ENCODE data around the gene MACROD2.

Gene MACROD2

GRCh38 chr20:14688005-14688404 lies 692.7 kb downstream of the MACROD2 start:
- Histone ChIP-seq H3K27ac (no peak overlapping the region), H3K27me3 (no peaks in the 10 kb centered on the region)
- no peak for TF ChIP-seq Cebpa-rat (IDR thresholded peaks at IDR 0.05)

GRCh38 chr20:14691994-14692393 lies 696.7 kb downstream of the MACROD2 start:
- H3K4me3 ChIP-seq, result no peak overlapping the region

More at GRCh38 chr20:14688005-14688404, 692.7 kb downstream of the MACROD2 start:
- no peaks in the 10 kb centered on the region for H3K36me3 ChIP-seq
- H3K4me2 ChIP-seq, result no peak overlapping the region
- no peaks in the 10 kb centered on the region for H4K20me1 ChIP-seq
- H3K9ac ChIP-seq, result no peak overlapping the region
- H3K4me1 ChIP-seq, result no peaks in the 10 kb centered on the region
- no peak overlapping the region for H3K4me3 ChIP-seq
- no peaks in the 10 kb centered on the region for H3K9me3 ChIP-seq (replicated peaks in 1 of 11)

GRCh38 chr20:14696478-14696877 lies 701.2 kb downstream of the MACROD2 start:
- Histone ChIP-seq H3K4me3 (no peak overlapping the region), H3K36me3 (no peaks in the 10 kb centered on the region), H3K9ac (no peak overlapping the region), H3K27me3 (no peaks in the 10 kb centered on the region), H4K20me1 (no peaks in the 10 kb centered on the region), H3K27ac (no peak overlapping the region), H3K4me2 (no peak overlapping the region), H3K9me3 (replicated peaks in 1 of 11) (no peaks in the 10 kb centered on the region), H3K4me1 (no peaks in the 10 kb centered on the region)
- no peak for TF ChIP-seq Cebpa-rat (IDR thresholded peaks at IDR 0.05)

More at GRCh38 chr20:14691994-14692393, 696.7 kb downstream of the MACROD2 start:
- TF ChIP-seq Cebpa-rat (IDR thresholded peaks at IDR 0.05), result no peak
- H3K4me2 ChIP-seq, result no peak overlapping the region
- no peaks in the 10 kb centered on the region for H3K27me3 ChIP-seq
- no peaks in the 10 kb centered on the region for H3K36me3 ChIP-seq
- H3K27ac ChIP-seq, result no peak overlapping the region
- no peaks in the 10 kb centered on the region for H3K4me1 ChIP-seq
- H4K20me1 ChIP-seq, result no peaks in the 10 kb centered on the region
- H3K9ac ChIP-seq, result no peak overlapping the region
- H3K9me3 ChIP-seq (replicated peaks in 1 of 11), result no peaks in the 10 kb centered on the region

GRCh38 chr20:14696937-14697336 lies 701.6 kb downstream of the MACROD2 start:
- Histone ChIP-seq H3K36me3 (no peaks in the 10 kb centered on the region), H3K4me3 (no peak overlapping the region), H3K4me2 (no peak overlapping the region), H3K4me1 (no peaks in the 10 kb centered on the region), H3K27ac (no peak overlapping the region), H4K20me1 (no peaks in the 10 kb centered on the region), H3K9me3 (replicated peaks in 1 of 11) (no peaks in the 10 kb centered on the region), H3K9ac (no peak overlapping the region), H3K27me3 (no peaks in the 10 kb centered on the region)
- no peak for TF ChIP-seq Cebpa-rat (IDR thresholded peaks at IDR 0.05)

- Histone ChIP-seq H3K4me2 (no peak overlapping the region), H3K9me3 (replicated peaks in 1 of 11) (no peaks in the 10 kb centered on the region), H3K4me1 (no peaks in the 10 kb centered on the region), H3K27ac (no peak overlapping the region), H3K36me3 (no peaks in the 10 kb centered on the region), H3K4me3 (no peak overlapping the region), H3K27me3 (no peaks in the 10 kb centered on the region), H4K20me1 (no peaks in the 10 kb centered on the region), H3K9ac (no peak overlapping the region)
- TF ChIP-seq Cebpa-rat (IDR thresholded peaks at IDR 0.05), result no peak
Observed at GRCh38 chr20:14698125-14698524, 702.8 kb downstream of the MACROD2 start.

- Histone ChIP-seq H3K27ac (no peak overlapping the region), H3K4me1 (no peaks in the 10 kb centered on the region), H3K9ac (no peak overlapping the region), H3K36me3 (no peaks in the 10 kb centered on the region), H3K4me3 (no peak overlapping the region), H4K20me1 (no peaks in the 10 kb centered on the region), H3K27me3 (no peaks in the 10 kb centered on the region), H3K9me3 (replicated peaks in 1 of 11) (no peaks in the 10 kb centered on the region), H3K4me2 (no peak overlapping the region)
- no peak for TF ChIP-seq Cebpa-rat (IDR thresholded peaks at IDR 0.05)
Observed at GRCh38 chr20:14698605-14699373, 703.5 kb downstream of the MACROD2 start.

GRCh38 chr20:14700639-14700960 lies 705.3 kb downstream of the MACROD2 start:
- no peak overlapping the region for H3K27ac ChIP-seq

GRCh38 chr20:14701326-14701725 lies 706.0 kb downstream of the MACROD2 start:
- no peaks in the 10 kb centered on the region for H3K4me1 ChIP-seq
- H3K27me3 ChIP-seq, result no peaks in the 10 kb centered on the region
- H3K9me3 ChIP-seq (replicated peaks in 1 of 11), result no peaks in the 10 kb centered on the region
- no peak overlapping the region for H3K4me2 ChIP-seq
- no peak for TF ChIP-seq Cebpa-rat (IDR thresholded peaks at IDR 0.05)
- H3K27ac ChIP-seq, result no peak overlapping the region
- no peaks in the 10 kb centered on the region for H3K36me3 ChIP-seq
- no peak overlapping the region for H3K4me3 ChIP-seq
- H3K9ac ChIP-seq, result no peak overlapping the region
- no peaks in the 10 kb centered on the region for H4K20me1 ChIP-seq

More at GRCh38 chr20:14700639-14700960, 705.3 kb downstream of the MACROD2 start:
- no peaks in the 10 kb centered on the region for H3K36me3 ChIP-seq
- H3K27me3 ChIP-seq, result no peaks in the 10 kb centered on the region
- no peak overlapping the region for H3K4me2 ChIP-seq
- H3K9ac ChIP-seq, result no peak overlapping the region
- H3K4me3 ChIP-seq, result no peak overlapping the region
- no peak for TF ChIP-seq Cebpa-rat (IDR thresholded peaks at IDR 0.05)
- H3K9me3 ChIP-seq (replicated peaks in 1 of 11), result no peaks in the 10 kb centered on the region
- no peaks in the 10 kb centered on the region for H3K4me1 ChIP-seq
- H4K20me1 ChIP-seq, result no peaks in the 10 kb centered on the region

GRCh38 chr20:14706555-14706954 lies 711.2 kb downstream of the MACROD2 start:
- no peak for TF ChIP-seq Cebpa-rat (IDR thresholded peaks at IDR 0.05)
- H3K9me3 ChIP-seq (replicated peaks in 1 of 11), result no peaks in the 10 kb centered on the region
- H3K4me2 ChIP-seq, result no peak overlapping the region
- no peaks in the 10 kb centered on the region for H3K4me1 ChIP-seq
- no peak overlapping the region for H3K4me3 ChIP-seq
- no peaks in the 10 kb centered on the region for H4K20me1 ChIP-seq
- no peaks in the 10 kb centered on the region for H3K27me3 ChIP-seq
- H3K9ac ChIP-seq, result no peak overlapping the region
- no peaks in the 10 kb centered on the region for H3K36me3 ChIP-seq
- no peak overlapping the region for H3K27ac ChIP-seq

GRCh38 chr20:14707026-14707680 lies 711.8 kb downstream of the MACROD2 start:
- no peaks in the 10 kb centered on the region for H3K9me3 ChIP-seq (replicated peaks in 1 of 11)
- no peaks in the 10 kb centered on the region for H3K36me3 ChIP-seq
- no peak overlapping the region for H3K4me2 ChIP-seq
- no peak overlapping the region for H3K9ac ChIP-seq
- H3K27me3 ChIP-seq, result no peaks in the 10 kb centered on the region
- no peak overlapping the region for H3K27ac ChIP-seq
- H4K20me1 ChIP-seq, result no peaks in the 10 kb centered on the region
- H3K4me3 ChIP-seq, result no peak overlapping the region
- H3K4me1 ChIP-seq, result no peaks in the 10 kb centered on the region
- no peak for TF ChIP-seq Cebpa-rat (IDR thresholded peaks at IDR 0.05)

All from BLaER1 treated with 17β-estradiol and CSF1 and Interleukin-3, amounts not matched to agents 10 nM and 100 nM (cell line).